Germinal center (tissue), 1 donor: Measurements from ENCODE around the gene CEP112.
"Not testable (repeated sequence)": the region's sequence is repeated elsewhere in the genome, so short reads cannot be mapped to it uniquely, and the experiment has no call there.

Source experiments
- DNase-seq: peaks from one replicate; pipeline ENCODE4 v3.0.0; 2012; ENCODE audit warnings: mixed read lengths, low spot score

CEP112 gene

DNA sequence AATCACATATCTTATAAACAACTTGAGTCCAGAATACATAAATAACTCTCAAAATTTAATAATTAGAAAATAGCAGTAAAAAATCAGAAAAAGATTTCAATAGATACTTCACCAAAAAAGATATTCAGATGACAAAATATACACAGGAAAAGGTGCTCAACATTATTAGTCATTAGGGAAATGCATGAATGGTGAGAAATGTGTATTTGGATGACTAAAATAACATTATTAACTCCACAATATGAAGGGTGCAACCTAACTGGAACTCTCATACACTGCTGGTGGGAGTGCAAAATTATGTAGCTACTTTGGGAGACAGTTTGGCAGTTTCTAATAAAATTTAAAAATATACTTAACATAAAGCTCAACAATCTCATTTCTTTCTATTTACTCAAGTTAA lies 368.2 kb downstream of the CEP112 start:
- DNase-seq: no peak

DNA sequence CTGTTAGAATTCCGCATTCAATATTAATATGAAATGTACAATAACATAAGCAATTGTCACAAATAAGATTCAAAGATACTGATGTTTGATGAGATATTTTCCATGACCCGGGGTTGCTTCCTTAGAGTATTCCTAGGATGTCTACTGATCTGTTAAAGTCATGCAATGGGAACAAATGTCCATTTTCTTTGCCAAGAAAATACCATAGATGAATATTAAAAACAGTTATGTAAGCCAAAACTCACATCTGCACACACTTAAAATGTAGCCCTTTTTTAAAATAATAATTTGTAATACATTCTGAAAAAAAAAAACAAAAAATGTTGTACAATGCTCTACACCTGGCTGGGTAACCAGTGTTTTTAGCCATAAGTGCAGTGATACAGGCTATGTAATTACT lies 371.1 kb downstream of the CEP112 start:
- no peak for DNase-seq

DNA sequence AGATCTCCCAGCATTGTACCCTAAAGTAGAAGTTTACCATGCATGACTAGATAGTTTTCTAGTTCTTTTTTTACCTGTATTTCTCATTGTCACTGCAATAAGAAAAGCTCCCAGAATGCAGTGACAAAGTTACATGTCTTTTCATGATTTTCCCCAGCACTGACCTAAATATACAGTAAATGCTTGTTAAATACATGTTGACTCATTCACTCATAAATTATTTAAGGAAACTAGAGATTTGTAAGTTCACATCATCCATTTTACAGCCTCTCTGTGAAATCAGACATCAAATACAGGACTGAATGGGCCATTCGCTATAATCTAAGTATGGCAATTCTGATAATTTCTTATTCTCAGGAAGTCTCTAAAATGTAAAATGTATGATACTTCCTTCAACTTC lies 371.6 kb downstream of the CEP112 start:
- no peak for DNase-seq

DNA sequence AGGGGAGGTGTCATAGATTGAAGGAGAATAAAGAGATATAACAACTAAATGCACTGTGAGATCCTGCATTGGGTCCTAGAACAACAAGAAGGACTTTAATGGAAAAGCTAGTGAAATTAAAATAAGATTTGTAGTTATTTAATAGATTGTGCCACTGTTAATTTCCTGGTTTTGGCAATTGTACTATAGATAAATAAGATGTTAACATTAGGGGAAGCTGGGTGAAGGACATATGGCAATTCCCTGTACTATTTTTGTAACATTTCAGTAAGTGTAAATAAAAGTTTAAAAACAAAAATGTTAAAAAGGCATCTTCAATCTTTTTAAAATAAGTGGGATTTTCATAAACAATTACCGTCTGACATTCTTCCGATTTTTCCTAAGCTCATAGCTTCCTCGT lies 372.1 kb downstream of the CEP112 start:
- DNase-seq: no peak

DNA sequence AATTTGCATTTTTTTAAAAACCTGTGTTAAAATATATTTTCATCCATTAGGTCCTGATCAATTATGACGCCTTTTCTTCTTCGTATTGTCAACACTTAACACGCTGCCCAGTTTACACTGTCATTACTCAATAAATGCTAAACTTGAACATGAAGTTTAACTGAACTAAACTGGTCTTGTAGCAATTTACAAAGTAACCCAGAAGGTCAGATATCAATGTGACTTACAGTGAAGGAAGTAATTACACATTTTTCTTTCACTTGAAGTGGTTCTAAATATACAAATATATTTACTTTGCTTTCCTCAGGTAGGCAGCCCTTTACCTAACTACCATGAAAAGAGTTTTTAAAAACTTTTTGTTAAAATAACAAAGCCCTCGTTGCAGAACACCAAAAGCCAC lies 374.0 kb downstream of the CEP112 start:
- no peak for DNase-seq

DNA sequence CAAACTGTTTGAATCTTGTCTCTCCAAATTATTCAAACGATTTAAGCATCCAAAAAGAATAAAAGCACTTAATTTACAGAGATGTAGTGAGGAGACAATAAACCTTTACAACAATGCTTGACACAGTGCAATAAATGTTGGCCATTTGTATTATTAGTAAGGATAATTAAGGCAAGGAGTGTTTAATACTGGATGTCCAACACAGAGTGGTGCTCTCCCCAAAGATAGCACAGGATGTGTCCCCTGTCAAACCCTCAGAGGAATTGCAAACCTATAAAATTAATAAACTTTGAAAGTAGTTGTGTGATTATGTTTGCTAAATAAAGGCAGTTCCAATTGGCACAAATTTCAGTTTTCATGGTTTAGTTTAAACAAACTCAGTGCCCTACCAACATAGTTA lies 377.5 kb downstream of the CEP112 start:
- no peak for DNase-seq

DNA sequence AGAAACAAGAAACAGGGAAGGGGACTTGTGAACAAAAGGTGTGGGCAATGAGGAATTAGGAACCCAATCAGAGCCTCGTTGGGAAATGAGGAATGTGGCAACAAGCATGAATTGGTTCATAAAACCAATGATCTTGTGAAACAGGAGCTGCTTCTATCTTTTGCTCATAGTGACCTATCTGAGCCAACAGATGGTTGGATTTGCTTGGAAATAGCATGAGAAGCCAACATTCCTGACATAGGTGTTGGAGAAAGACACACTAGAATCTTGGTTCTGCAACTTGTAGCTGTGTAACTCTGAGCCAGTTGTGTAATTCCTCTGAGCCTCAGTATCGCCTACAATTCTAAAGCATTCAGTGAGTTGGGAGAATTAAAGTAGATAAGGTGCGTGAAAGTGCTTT lies 378.6 kb downstream of the CEP112 start:
- DNase-seq: no peak

DNA sequence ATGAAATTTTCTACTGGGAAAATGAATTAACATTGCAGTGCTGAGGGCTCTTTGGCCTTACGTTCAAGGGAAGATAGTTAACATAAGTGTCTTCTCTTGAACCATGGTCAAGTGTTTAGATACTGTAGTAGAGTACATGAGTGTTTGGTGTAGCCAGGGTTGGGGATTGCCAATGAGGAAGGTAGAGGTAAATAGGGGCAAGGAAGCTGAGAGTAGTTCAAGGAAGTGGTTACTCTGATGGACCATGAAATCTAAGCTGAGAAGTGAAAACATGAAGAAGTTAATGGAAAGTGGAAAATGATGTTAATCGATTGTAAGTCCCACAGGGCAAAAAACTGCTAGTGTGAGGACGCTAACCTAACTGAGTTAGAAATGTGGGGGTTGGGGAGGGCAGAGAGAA lies 380.9 kb downstream of the CEP112 start:
- no peak for DNase-seq

DNA sequence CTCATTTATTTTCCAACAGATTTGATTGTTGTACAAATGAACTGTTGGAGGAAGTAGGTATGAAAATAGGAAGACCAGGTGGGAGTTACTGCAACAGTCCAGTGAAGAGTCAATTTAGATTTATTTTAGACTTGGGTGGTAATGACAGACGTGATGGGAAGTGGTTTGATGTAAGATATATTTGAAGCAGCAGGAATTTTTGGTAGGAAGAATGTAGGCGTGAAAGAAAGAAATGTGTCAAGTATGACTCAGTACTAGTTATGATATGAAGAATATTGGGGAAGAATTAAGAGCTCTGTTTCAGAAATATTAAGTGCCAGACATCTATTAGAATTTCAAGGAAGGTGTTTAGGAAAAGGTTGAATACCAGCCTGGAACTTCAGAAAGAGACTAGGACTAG lies 382.6 kb downstream of the CEP112 start:
- DNase-seq: no peak

DNA sequence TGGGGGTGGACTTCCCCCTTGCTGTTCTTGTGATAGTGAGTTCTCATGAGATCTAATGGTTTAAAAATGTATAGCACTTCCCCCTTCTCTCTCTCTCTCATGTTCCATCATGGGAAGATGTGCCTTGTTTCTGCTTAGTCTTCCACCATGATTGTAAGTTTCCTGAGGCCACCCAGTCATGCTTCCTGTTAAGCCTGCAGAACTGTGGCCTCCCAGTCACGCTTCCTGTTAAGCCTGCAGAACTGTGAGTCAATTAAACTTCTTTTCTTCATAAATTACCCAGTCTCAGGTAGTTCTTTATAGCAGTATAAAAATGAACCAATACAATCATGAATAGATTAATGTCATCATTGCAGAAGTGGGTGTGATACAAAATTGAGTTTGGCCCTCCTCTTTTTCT lies 383.4 kb downstream of the CEP112 start:
- not testable (repeated sequence) for DNase-seq

DNA sequence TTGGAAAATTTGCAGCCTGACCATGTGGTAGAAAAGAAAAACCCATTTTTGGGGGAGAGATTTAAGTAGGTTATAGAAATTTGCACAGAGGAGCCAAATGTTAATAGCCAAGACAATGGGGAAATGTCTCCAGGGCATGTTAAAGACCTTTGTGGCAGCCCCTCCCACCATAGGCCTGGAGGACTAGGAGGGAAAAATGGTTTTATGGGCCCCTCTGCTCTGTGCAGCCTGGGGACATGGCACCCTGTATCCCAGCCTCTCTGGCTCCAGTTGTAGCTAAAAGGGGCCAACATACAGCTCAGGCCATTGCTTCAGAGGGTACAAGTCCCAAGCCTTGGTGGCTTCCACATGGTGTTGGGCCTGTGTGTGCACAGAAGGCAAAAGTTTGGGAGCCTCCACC lies 384.6 kb downstream of the CEP112 start:
- no peak for DNase-seq

DNA sequence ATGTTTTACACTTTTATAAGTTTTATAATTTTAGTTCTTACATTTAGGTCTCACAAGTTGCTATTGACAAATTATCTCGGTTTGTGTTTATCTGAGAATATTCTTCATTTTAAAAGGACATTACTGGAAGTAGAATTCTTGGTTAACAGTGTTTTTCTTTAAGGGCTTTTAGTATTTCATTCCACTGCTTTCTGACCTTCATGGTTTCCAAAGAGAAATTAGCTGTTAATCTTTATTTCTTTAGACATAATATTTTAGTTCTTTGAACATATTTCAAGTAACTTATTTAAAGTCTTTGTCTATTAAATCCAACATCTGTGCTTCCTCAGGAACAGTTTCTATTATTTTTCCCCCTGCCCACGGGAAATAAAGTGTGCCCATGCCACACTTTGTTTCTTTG lies 390.4 kb downstream of the CEP112 start:
- no peak for DNase-seq

DNA sequence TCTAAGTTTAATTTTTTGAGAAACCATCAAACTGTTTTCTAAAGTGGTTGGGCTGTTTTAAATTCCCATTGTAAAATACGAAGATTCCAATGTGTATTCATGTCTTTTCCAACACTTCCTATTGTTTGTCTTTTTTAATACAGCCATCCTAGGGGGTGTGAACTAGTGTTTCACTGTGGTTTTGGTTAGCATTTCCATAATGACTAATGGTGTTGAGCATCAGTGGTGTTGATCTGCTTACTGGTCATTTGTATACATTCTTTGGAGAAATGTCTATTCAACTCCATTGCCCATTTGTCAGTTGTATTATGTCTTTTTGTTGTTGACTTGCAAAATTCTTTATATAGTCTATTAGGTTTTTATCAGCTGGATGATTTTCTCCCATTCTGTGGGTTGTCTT lies 391.3 kb downstream of the CEP112 start:
- DNase-seq: no peak

DNA sequence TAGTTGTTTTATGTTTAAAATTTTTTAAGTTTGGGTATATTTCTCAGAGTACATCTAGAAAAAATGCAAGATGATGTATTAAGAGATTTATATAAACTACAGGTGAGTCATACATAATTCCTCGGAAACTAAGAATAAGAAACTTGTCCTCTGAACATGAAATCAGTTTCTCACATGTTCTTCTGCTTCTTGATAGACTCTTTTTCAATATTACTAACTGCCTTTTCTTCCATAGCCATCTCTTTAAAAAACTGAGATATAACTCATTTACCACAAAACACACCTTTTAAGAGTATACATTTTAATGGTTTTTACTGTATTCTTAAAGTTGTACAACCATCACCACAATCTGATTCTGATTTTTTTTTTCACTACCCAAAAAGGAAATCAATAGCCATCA lies 392.1 kb downstream of the CEP112 start:
- DNase-seq: no peak

DNA sequence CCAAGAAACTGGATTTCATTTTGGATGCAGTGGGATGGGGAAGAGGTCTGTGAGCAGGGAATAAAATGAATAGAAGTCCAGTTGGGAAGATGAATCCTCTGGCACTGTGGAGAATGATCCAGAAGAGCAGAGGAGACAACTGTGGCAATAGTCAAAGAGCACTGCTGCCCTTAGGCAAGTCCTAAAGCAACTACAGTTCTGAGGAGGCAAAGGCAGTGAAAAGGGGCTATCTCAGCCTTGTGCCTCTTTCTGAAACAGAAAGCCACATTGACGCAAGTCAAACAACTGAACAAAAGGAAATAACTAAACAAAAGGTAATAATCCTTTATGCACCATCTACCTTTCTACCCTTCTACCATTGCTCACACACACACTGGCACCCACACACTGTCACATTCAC lies 392.5 kb downstream of the CEP112 start:
- DNase-seq: no peak

DNA sequence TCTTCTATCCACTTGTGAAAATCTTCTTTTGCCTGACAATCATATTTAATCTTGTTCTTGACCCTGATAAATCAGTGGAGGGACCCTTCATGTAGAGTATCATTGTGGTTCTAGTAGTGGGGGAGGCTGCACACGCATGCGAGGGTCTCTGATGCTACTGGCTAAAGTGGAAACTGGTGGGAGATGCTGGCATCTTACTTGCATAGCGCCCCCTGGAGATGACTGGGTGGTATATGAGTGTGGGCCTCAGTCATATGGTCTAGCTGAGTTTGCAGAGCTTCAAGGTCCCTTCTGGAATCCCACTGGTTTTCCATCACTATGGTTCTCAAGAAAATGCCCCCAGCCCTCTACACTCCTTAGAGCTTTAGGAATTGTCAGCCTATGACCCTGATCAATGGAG lies 394.1 kb downstream of the CEP112 start:
- no peak for DNase-seq

DNA sequence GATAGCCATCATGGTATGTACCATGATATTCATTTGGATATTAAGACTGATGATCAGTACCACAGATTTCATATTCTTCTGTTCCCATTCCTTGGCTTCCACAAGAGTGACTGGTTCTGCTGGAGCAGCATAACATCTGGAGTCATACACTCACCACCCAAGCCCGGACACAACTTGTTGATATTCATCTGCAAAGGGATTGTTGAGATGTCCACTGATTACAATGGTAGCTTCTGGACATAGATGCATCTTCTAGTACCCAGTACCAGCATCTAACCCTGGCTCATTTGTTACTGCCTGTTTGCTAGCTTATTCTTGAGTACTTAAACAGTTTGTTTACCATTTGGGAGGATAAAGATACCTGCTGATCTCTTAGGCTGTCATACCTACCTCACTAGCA lies 394.8 kb downstream of the CEP112 start:
- DNase-seq: no peak

DNA sequence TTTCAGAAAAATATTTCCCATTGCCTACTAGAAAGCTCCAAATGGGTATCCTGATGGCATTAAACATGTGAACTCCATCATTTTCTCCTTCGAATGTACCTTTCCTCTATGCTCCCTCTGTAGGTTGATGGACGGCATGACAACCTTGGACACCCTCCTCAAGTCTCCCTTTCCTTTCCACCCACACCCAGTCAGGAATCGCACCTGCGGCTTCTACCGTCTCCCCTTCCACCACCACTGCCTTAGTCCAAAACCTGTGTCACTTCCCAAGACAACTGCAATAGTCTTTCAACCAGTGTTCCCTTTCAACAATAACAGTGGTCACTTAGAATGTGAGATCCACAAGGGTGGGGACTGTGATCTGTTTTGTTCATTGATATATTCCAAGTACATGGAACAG lies 397.4 kb downstream of the CEP112 start:
- DNase-seq: peak; percentile 3

DNA sequence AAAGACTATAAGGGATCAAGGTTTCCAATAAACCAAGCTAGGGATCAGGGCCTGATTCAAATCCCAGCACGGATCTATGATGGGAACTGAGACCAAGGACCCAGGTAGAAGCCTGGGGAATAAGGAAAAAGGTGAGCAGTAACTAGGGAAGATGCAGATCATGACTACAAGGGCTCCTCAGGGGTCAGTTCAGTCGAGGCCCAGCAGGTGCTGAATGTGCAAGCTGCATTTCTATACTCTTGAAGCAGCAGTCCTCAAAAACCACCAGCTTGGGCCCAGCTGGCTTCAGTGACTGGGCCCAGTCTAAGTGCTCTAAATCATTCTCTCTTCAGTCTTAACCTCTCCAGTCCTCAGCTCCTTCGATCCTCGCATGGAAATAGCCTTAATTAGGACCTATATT lies 401.7 kb downstream of the CEP112 start:
- no peak for DNase-seq

DNA sequence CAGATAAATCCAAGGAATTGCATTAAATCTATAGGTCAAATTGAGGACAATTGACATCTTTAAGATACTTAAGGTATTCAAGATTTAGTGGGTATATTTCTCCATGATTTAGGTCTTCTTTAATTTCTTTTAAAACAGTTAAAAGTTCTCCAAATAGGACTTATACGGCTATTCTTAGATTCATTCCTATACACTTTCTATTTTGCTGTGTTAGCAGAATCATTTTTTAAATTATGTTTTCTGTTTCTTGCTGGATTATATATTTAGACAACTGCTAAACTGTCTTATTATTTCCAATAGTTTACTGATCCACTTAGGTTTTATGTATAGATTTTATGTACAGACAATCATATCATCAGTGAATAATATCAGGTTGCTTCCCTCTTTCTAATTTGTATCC lies 404.4 kb downstream of the CEP112 start:
- DNase-seq: no peak

DNA sequence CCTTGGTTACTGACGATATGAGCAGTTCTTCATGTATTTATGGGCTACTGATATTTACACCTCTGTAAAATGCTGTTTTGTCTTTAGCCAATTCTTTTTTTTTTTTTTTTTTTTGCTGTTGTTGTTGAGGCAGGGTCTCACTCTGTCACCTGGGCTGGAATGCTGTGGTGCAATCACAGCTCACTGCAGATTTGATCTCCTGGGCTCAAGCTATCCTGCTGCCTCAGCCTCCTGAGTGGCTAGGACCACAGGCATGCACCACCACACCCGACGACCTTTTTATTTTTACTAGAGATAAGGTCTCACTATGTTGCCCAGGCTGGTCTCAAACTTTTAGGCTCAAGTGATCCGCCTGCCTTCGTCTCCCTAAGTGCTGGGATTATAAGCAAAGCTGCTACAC lies 405.5 kb downstream of the CEP112 start:
- DNase-seq: no peak

DNA sequence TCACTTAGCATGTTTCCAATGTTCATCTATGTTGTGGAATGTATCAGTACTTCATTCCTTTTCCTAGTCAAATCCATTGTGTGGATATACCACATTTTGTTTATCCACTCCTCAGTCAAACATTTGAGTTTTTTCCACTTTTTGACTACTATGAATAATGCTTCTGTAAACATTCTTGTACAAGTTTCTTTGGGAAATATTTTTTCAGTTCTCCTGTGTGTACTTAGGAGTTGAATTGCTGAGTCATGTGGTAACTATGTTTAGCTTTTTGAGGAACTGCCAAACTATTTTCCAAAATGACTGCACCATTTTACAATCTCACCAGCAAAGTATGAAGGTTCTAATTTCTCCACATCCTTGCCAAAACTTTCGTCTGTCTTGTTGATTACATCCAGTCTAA lies 406.8 kb downstream of the CEP112 start:
- DNase-seq: no peak

DNA sequence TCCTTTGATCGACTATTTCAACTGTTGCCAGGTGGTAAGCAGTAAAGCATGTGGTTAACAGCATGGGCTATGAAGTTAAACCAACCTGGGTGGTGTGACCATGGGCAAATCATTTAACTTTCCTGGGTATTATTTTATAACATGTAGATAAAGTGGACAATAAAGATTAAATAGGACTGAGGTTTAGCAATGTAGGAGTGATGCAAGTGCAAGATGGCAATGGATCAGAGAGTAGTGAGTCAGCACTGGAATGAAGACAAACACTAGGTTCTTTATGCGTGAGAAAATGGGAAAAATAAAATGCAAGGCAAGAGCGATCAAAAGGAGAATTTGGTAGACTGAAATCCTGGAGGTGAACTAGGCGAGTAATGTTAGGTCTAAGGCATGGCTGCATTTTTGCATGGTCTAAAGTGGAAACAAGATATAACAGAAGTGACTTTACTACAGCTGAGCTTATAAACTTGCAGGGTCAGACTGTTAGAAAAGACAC lies 408.0 kb downstream of the CEP112 start:
- no peak for DNase-seq

DNA sequence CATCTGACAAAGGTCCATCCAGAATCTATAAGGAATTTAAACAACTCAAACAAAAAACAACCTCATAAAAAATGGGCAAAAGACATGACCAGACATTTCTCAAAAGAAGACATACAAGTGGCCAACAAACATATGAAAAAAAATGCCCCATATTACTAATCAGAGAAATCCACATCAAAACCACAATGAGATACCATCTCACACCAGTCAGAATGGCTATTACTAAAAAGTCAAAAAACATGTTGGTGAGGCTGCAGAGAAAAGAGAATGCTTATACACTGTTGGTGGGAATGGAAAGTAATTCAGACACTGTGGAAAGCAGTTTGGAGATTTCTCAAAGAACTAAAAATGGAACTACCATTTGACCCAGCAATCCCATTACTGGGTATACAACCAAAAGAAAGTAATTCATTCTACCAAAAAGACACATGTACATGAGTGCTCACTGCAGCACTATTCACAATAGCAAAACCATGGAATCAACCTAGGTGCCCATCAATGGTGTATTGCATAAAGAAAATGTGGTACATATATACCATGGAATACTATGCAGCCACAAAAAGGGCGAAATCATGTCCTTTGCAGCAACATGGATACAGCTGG lies 409.7 kb downstream of the CEP112 start:
- not testable (repeated sequence) for DNase-seq

DNA sequence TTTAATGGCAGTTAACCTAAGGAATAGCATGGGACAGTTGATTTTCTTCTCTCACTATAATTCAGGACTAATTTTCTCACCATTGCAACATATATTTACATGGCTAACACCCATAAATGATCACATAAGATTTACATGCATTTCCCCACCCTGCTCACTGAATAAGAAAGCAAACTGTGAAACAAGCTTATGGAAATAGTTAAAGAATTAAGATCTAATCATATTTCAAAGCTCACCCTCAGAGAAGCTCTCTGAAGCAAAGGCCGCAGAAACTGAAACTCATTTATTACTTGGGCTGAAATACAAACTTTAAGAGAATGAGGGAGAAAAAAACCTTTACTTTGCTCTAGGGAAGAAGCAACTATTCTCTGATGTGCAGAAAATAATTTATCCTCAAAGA lies 411.8 kb downstream of the CEP112 start:
- DNase-seq: no peak
